Keratinocyte (primary cell): ENCODE results near the gene NATD1.

ENCODE experiments used
- EZH2 ChIP-seq: IDR thresholded peaks from one replicate; pipeline ENCODE4 v1.6.1; 2012; ENCODE audit warnings: inconsistent platforms, mild to moderate bottlenecking, low read length, moderate library complexity
- TF ChIP-seq, protein P1 (sequence below), 3 experiments: IDR thresholded peaks in 1 of 3; conservative IDR thresholded peaks in 1 of 3; optimal IDR thresholded peaks in 1 of 3; 2 replicates in 2 of 3; 3 replicates in 1 of 3; pipeline versions ENCODE3 to v1.5.1; 2011; ENCODE audit warnings: low read length in 3 of 3, mild to moderate bottlenecking in 3 of 3, moderate library complexity in 2 of 3, control low read depth in 1 of 3, inconsistent platforms in 1 of 3; ENCODE audit not compliant: insufficient read depth in 2 of 3; ENCODE audit errors: extremely low read depth in 1 of 3

DNA sequence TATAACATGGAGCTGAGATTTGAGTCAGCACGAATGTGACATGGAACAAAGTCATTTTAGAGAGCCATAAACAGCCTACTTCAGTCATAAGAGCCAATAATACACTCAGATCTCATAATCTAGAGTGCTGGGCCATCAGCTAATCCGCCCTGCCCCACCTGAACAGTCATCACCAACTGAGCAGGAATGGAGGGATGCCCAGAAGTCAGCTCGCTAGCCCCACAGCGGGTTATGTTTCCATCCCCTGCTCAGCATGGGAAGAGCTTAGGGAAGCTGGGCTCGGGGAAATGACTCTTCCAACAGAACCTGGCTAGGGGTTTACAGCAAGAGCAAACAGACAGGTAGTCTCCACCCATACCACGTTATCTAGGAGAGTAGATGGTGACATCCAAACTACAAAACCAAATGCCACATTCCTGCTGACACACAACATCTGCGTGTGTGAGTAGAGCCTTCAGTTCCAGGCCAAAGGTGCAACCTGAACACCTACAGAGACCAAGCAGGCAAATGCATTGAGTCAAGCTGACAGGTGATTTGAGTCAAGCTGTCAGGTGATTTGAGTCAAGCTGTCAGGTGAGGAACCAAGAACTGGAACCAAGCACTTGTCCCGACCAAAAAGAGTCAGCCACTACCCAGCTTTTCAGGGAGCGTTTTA lies 41.3 kb downstream of the NATD1 start:
- TF ChIP-seq, protein P1, sequence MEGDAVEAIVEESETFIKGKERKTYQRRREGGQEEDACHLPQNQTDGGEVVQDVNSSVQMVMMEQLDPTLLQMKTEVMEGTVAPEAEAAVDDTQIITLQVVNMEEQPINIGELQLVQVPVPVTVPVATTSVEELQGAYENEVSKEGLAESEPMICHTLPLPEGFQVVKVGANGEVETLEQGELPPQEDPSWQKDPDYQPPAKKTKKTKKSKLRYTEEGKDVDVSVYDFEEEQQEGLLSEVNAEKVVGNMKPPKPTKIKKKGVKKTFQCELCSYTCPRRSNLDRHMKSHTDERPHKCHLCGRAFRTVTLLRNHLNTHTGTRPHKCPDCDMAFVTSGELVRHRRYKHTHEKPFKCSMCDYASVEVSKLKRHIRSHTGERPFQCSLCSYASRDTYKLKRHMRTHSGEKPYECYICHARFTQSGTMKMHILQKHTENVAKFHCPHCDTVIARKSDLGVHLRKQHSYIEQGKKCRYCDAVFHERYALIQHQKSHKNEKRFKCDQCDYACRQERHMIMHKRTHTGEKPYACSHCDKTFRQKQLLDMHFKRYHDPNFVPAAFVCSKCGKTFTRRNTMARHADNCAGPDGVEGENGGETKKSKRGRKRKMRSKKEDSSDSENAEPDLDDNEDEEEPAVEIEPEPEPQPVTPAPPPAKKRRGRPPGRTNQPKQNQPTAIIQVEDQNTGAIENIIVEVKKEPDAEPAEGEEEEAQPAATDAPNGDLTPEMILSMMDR (optimal IDR thresholded peaks at IDR 0.05 in 1 of 3, IDR thresholded peaks at IDR 0.05 in 1 of 3, conservative IDR thresholded peaks at IDR 0.05 in 1 of 3; ENCODE audit: extremely low read depth in 1 of 3, insufficient read depth in 2 of 3, low read length in 3 of 3) = no peak
- TF ChIP-seq EZH2 = no peak
